HL-60 (cell line): ENCODE data around the gene PIP4K2A.

ENCODE experiments used
- DNase-seq, 2 experiments: peaks; one replicate each; pipeline ENCODE4 v3.0.0-alpha.2; 2010 to 2020; ENCODE audit warnings: low read depth in 1 of 2, low spot score in 1 of 2
- H3K27ac ChIP-seq: fragments of 250-450 bp; sonication (Bioruptor Pico); replicated peaks from 2 replicates; pipeline ENCODE4 v1.5.1; 2020; ENCODE audit warnings: mild to moderate bottlenecking, moderate library complexity
- H3K27me3 ChIP-seq: fragments of 250-450 bp; sonication (Bioruptor Pico); 2 replicates; pipeline ENCODE4 v1.5.1; 2021; ENCODE audit warnings: mild to moderate bottlenecking, moderate library complexity; ENCODE audit not compliant: insufficient read depth, poor library complexity, severe bottlenecking
- H3K4me3 ChIP-seq: replicated peaks from 2 replicates; pipeline ENCODE4 v1.5.1; 2011; ENCODE audit warnings: mild to moderate bottlenecking, control low read depth, low read length; ENCODE audit not compliant: insufficient read depth
- CTCF ChIP-seq: IDR thresholded peaks from one replicate; pipeline ENCODE4 v1.5.1; 2011; ENCODE audit warnings: low read length, control low read depth, inconsistent platforms; ENCODE audit not compliant: insufficient read depth
- GABPA ChIP-seq: IDR thresholded peaks from 2 replicates; pipeline ENCODE4 v1.6.1; 2012; ENCODE audit warnings: low read depth
- POLR2AphosphoS5 ChIP-seq: IDR thresholded peaks from 2 replicates; pipeline ENCODE4 v1.6.1; 2012; ENCODE audit warnings: low read depth
- REST ChIP-seq: IDR thresholded peaks from 2 replicates; pipeline ENCODE4 v1.6.1; 2012; ENCODE audit warnings: low read depth; ENCODE audit not compliant: insufficient replicate concordance
- SPI1 ChIP-seq: IDR thresholded peaks from 2 replicates; pipeline ENCODE4 v1.6.1; 2012; ENCODE audit warnings: low read depth, mild to moderate bottlenecking, borderline replicate concordance

The PIP4K2A gene

GRCh38 chr10:22686347-22686746 lies 28.0 kb downstream of the PIP4K2A start:
- Histone ChIP-seq H3K27me3 (no peaks in the 10 kb centered on the region), H3K27ac (no peak overlapping the region), H3K4me3 (no peak overlapping the region)
- no peak for DNase-seq
- TF ChIP-seq SPI1: no peak
- no peak for TF ChIP-seq POLR2AphosphoS5
- TF ChIP-seq CTCF: no peak
- TF ChIP-seq GABPA: no peak
- no peak for TF ChIP-seq REST

- TF ChIP-seq CTCF: no peak
- TF ChIP-seq POLR2AphosphoS5: no peak
- no peak for TF ChIP-seq SPI1
- no peak for TF ChIP-seq REST
- no peak for TF ChIP-seq GABPA
- Histone ChIP-seq H3K27ac (no peak overlapping the region), H3K4me3 (no peak overlapping the region), H3K27me3 (no peaks in the 10 kb centered on the region)
- DNase-seq: no peak
These were observed 28.5 kb downstream of the PIP4K2A start for GRCh38 chr10:22685926-22686325.

- H3K27me3 ChIP-seq: no peaks in the 10 kb centered on the region
- H3K4me3 ChIP-seq: no peak overlapping the region
- no peak for DNase-seq
- TF ChIP-seq GABPA (no peak), POLR2AphosphoS5 (no peak), SPI1 (no peak), REST (no peak), CTCF (no peak)
- H3K27ac ChIP-seq: no peak overlapping the region
These were observed 29.7 kb downstream of the PIP4K2A start for GRCh38 chr10:22684699-22685098.
